NCI-H128 (cell line): ENCODE measurements around the gene GCFC2.

ENCODE experiments used
- DNase-seq: peaks from one replicate; lab custom pipeline; 2025; ENCODE audit not compliant: unreplicated experiment; lab: John Stamatoyannopoulos, UW

GCFC2 gene

DNA sequence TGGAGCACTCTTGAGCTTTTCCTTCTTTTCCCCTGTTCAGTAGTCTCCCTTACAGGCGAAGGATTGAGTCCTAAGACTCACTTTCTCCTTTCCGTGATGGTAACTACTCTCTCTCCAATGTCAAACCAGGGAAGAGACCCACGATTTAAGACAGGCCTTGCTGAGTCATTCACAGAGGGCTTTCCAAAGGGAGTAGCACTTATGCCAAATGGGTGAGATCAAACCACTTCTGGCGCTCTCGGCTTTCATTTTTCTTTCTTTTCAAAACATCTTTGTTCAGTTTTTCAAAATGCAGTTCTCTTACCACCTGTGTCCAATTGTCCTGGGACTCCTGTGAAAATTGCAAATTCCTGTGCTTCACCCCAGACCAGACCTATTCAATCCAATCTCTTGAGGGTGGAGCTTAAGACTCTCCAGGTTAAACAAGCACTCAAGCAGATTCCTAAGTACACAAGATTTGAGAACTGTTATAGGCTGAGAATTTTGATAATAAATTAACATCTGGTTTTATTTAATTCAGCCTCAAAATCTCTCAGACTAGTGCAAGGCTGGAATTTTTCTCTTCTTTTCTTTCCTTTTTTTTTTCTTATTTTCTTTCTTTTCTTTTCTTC, 78.5 kb downstream of the GCFC2 start:
- DNase-seq = no peak

DNA sequence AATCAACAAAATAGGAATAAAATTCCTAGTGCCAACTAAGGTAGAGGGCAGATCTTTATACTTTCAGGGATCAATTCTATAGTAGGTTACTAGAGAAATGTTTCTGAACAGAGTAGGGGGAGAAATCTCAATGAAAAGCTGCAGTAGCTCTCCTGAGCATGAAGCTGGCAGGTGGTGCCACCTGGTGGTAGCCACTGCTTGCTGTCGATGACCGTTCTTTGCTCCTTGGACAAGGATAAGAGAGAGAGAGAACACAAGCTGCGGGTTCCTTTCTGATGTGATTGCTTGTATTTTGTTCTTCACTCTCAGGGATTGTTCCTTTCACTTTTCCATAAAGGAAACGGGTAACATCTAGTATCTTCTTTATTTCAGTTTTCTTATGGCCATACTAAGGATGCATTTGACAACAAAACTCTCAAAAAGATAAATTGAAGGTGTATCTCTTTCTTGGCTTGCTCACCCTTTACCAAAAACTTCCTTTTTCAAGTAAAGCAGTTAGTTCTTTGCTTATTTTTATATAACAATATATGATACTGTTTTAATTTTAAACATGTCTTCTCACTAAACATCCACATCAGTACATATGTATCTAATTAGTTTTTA, 82.7 kb downstream of the GCFC2 start:
- peak; percentile 23 for DNase-seq

DNA sequence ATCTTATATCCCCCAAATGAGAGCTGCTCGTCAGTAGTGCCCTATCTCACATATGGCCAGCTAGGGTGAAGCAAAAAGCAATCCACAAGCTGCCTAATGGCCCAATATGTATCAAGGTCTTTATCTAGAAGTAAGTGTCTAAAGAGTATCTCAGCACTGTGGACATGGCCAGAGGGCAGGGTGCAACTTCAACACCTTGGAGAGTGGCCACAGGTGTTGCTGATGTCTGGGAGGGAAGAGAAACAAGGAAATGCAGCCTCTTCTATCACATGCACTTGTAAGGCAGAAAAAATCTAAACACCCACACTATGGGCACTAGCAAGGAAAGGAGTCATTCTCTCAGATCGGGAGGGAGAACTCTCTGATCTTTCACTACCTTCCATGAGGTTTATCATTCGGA, 87.8 kb downstream of the GCFC2 start:
- no peak for DNase-seq

DNA sequence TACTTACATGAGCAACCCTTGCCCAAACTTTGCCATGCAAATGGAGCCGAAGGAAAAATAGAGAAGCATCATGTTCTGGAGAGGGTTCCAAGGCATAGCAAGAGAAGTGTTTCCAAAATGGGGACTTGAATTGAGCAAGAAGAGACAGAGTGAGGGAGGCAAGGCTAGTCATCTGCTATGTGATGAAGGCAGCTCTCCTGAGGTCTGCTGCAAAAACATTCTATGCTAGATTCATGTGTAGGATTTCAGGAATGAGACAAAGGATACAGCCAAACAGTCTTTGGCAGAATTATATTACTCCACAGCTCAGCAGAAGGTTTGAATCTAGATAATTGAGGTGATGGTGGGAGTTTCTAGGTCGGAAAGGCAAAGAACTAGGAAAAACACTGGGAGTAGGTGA, 88.2 kb downstream of the GCFC2 start:
- no peak for DNase-seq

DNA sequence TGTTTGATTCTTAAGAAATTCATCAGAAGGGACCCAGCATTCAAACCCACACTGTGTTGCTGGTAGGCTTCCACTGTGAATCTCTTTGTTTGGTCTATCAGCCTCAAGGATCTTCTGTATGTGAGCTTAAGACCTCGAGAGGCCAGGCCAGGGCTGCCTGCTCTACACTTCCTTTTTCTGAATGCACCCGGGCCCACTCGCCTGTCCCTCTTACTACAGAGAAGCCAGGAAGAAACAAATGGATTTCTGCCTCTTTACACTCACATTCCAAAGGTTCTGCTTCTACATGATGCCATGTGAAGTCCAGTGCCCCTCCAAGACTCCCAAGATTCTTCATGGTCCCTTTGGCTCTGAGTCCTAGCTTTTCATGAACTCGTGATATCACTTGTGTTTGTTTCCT, 89.5 kb downstream of the GCFC2 start:
- DNase-seq = no peak

DNA sequence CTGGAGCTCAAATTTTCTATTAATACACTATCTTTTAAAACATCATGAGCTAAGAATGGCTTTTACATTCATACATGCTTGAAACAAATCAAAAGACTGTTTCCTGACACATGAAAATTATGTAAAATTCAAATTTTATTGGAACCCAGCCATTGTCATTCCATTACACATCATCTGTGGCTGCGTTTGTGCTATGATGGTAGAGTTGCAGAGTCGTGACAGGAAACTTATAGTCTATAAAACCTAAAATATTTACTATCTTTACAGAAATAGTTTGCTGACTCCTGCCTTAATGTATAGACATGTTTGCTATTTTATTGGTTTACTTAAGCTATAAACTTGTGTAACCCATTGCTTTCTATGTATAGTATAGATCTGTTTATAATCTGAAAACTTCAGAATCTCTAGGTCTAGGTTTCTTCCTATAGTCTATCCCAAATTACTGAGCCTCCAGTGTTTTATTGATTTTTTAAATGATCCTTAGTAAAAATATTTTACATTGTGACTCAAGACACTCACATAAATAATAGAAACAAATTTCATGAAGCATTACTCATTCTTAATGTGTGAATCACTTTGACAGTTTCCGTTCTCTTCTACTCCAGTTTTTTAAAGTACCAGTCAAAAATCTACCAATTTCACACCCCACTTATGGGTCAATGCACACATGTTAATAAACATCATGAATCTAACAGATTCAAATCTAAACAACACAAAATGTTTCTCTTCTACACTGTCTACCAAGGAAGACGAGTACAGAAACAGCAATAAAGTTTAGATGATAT, 90.6 kb downstream of the GCFC2 start:
- DNase-seq = no peak

DNA sequence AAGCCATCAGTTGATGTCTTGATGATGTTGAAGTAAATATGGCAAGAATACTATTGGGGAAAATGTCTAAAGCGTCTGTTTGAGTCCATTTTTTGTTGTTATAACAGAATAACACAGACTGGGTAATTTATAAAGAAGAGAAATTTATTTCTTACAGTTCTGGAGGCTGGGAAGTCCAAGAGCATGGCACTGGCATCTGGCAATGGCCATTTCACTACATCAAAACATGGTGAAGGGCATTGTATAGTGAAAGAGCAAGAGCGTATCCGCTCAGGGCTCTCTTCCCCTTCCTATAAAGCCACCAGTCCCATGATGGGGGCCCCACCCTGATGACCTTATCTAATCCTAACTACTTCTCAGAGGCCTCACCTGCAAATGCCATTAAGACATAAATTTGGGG, 93.8 kb downstream of the GCFC2 start:
- no peak for DNase-seq

DNA sequence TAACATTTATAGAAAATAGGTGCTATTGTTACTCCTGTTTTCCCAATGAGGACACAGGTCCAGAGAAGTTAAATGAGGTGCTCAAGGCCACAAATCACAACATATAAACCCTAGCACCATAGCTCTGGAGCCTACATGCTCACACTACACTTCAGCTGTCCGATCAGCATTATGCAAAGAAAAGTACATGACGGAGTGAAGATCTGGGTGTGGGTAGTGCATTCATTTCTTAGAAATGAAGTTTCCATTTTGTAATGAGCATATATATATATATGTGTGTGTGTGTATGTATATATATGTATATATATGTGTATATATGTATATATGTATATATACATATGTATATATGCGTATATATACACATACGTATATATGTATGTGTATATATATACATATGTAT, 94.3 kb downstream of the GCFC2 start:
- no peak for DNase-seq

DNA sequence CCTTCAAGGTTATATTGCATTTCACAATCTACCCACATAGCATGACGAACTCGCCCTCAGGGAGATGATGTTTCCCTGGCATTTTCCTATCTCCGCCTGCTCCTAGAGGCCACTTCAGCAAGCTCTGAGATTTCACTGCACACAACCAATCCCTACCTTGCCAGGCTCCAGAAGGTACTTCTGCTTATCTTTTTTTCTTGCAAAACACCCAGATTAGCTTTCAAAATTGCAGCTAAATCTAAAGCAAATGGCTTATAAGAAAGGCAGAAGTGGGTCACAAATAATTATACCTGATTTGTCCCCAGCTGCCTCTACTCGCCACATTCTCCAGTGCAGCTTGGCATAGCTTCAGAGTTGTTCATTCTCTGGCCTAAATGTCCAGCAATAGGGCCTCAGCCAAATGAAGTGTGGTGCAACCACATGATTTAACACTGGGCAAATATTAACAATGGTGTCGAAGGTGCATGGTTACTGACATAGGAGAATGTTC, 96.5 kb downstream of the GCFC2 start:
- DNase-seq = no peak

DNA sequence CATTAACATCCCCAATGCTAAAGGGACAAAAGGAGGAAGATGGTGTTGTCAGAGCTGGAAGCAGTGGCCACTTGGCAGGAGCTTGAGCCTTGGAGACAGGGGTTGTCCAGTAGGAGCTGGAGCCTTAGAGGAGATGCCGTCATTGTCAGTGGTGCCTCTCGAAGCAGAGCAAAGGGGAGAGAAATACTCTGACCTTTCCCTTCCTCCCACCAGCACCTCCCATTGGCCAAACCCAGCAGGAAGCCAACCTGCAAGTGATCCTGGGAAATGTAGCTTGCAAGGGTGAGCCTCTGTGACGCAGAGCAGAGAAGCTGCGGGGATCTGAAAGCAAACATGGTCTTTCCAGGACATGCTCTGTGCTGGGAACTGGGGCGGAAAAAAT, 97.9 kb downstream of the GCFC2 start:
- no peak for DNase-seq
